CD14-positive monocyte (primary cell): ENCODE measurements around the gene SLC22A23. TPM values are rescaled to one million over a fixed set of nuclear protein-coding genes. Genes with fewer than 3 reads are reported as not detected.

Experiments
- DNase-seq, 3 donors: peaks; one replicate each; pipeline ENCODE4 v3.0.0-alpha.2; 2011 to 2022
- H2AFZ ChIP-seq: 2 replicates; pipeline ENCODE4 v1.6.0; 2012; ENCODE audit warnings: mild to moderate bottlenecking, low read depth, low read length, inconsistent platforms; ENCODE audit not compliant: insufficient read depth, poor library complexity, severe bottlenecking
- H3K27ac ChIP-seq, 2 donors: 1 replicate in 1 of 2; 2 replicates in 1 of 2; pipeline ENCODE4 v1.5.1; 2012 to 2013; ENCODE audit warnings: low read length in 2 of 2, control low read depth in 1 of 2, inconsistent platforms in 1 of 2, low read depth in 1 of 2, mild to moderate bottlenecking in 1 of 2
- H3K27me3 ChIP-seq, 2 donors: one replicate each; pipeline versions ENCODE4 v1.6.0 to v1.6.1; 2011 to 2013; ENCODE audit warnings: low read length in 2 of 2; ENCODE audit not compliant: control insufficient read depth in 2 of 2, insufficient read depth in 2 of 2
- H3K36me3 ChIP-seq, 2 donors: replicated peaks in 1 of 2; 1 replicate in 1 of 2; 2 replicates in 1 of 2; pipeline versions ENCODE4 v1.5.1 to v1.6.1; 2012 to 2013; ENCODE audit warnings: low read length in 2 of 2, control low read depth in 1 of 2, inconsistent platforms in 1 of 2, mild to moderate bottlenecking in 1 of 2; ENCODE audit not compliant: insufficient read depth in 2 of 2, control insufficient read depth in 1 of 2
- H3K4me1 ChIP-seq, 2 donors: 1 replicate in 1 of 2; 2 replicates in 1 of 2; pipeline versions ENCODE4 v1.5.1 to v1.6.1; 2012 to 2013; ENCODE audit warnings: low read length in 2 of 2, control low read depth in 1 of 2, inconsistent platforms in 1 of 2, mild to moderate bottlenecking in 1 of 2, moderate library complexity in 1 of 2; ENCODE audit not compliant: insufficient read depth in 2 of 2, control insufficient read depth in 1 of 2
- H3K4me2 ChIP-seq: replicated peaks from 2 replicates; pipeline ENCODE3; 2012; ENCODE audit warnings: low read length, moderate library complexity, mild to moderate bottlenecking; ENCODE audit not compliant: poor library complexity, severe bottlenecking; ENCODE audit errors: extremely low read depth
- H3K4me3 ChIP-seq, 3 experiments: fragments of 200-600 bp in 1 of 3; sonication (generic) in 1 of 3; replicated peaks in 1 of 3; 1 replicate in 2 of 3; 2 replicates in 1 of 3; pipeline ENCODE4 v1.5.1; 2011 to 2013; ENCODE audit warnings: low read length in 3 of 3, mild to moderate bottlenecking in 3 of 3, control low read depth in 2 of 3, low read depth in 2 of 3, inconsistent platforms in 1 of 3, moderate library complexity in 1 of 3
- H3K79me2 ChIP-seq: 2 replicates; pipeline ENCODE4 v1.6.0; 2012; ENCODE audit warnings: mild to moderate bottlenecking, control low read depth, inconsistent platforms, low read length, moderate library complexity; ENCODE audit not compliant: insufficient read depth
- H3K9ac ChIP-seq: 2 replicates; pipeline ENCODE4 v1.6.0; 2017; ENCODE audit warnings: low read length, mild to moderate bottlenecking; ENCODE audit not compliant: insufficient read depth, poor library complexity, severe bottlenecking
- H3K9me3 ChIP-seq, 2 donors: replicated peaks in 1 of 2; 1 replicate in 1 of 2; 2 replicates in 1 of 2; pipeline versions ENCODE4 v1.5.1 to v1.6.1; 2012 to 2013; ENCODE audit warnings: low read length in 2 of 2, control low read depth in 1 of 2; ENCODE audit not compliant: control insufficient read depth in 1 of 2, insufficient read depth in 1 of 2
- H4K20me1 ChIP-seq: 2 replicates; pipeline ENCODE4 v1.6.0; 2012; ENCODE audit warnings: mild to moderate bottlenecking, low read length, control low read depth, moderate library complexity; ENCODE audit not compliant: insufficient read depth
- H3K27ac Mint-ChIP-seq, 7 donors: one replicate each; pipeline ENCODE4 v1.8.0; 2020; ENCODE audit warnings: mild to moderate bottlenecking in 7 of 7, mixed read lengths in 7 of 7, moderate library complexity in 6 of 7, inconsistent platforms in 2 of 7
- H3K27me3 Mint-ChIP-seq, 3 donors: one replicate each; pipeline ENCODE4 v1.8.0; 2021 to 2022; ENCODE audit warnings: low read depth in 3 of 3, mild to moderate bottlenecking in 3 of 3, mixed read lengths in 3 of 3, moderate library complexity in 3 of 3, inconsistent platforms in 1 of 3
- H3K36me3 Mint-ChIP-seq, 2 donors: one replicate each; pipeline ENCODE4 v1.8.0; 2020; ENCODE audit warnings: mixed read lengths in 2 of 2, inconsistent platforms in 1 of 2, mild to moderate bottlenecking in 1 of 2
- H3K4me1 Mint-ChIP-seq: one replicate; pipeline ENCODE4 v1.8.0; 2020; ENCODE audit warnings: mild to moderate bottlenecking, mixed read lengths
- H3K4me3 Mint-ChIP-seq, 2 donors: one replicate each; pipeline ENCODE4 v1.8.0; 2020; ENCODE audit warnings: mild to moderate bottlenecking in 2 of 2, mixed read lengths in 2 of 2, moderate library complexity in 1 of 2
- H3K9me3 Mint-ChIP-seq, 7 donors: one replicate each; pipeline ENCODE4 v1.8.0; 2020 to 2022; ENCODE audit warnings: mixed read lengths in 7 of 7, mild to moderate bottlenecking in 6 of 7, moderate library complexity in 6 of 7, inconsistent platforms in 2 of 7
- WGBS: methylation state at CpG from one replicate; pipeline ENCODE4 v1.1.5; 2013; ENCODE audit warnings: missing lambda C conversion rate; ENCODE audit not compliant: insufficient coverage; 5-methylcytosine and 5-hydroxymethylcytosine counted together
- intact Hi-C, 2 donors: fragments of 100-400 bp; cut with micrococcal nuclease; formaldehyde crosslinking; loops; one replicate each; pipeline versions ENCODE4 v1.15.0 to v1.15.1; 2023
- polyA plus RNA-seq, 3 donors: library from polyadenylated mRNA; depleted of rRNA in 1 of 3; unstranded in 2 of 3; stranded (reverse) in 1 of 3; fragments of 300-500 nt in 2 of 3; fragments of >200 nt in 1 of 3; fragmentation: Illumina TruSeq in 2 of 3; gene quantifications; 1 replicate in 2 of 3; 2 replicates in 1 of 3; pipeline ENCODE4 v1.2.3, GENCODE V29; 2012 to 2021
- TF ChIP-seq, protein P1 (sequence below): fragments of 200-600 bp; IDR thresholded peaks from one replicate; pipeline ENCODE4 v1.8.0; 2022; ENCODE audit warnings: antibody characterized with exemption, mild to moderate bottlenecking

Gene SLC22A23
- polyA plus RNA-seq, 3 donors = 0.08 TPM; not detected in 2

DNA sequence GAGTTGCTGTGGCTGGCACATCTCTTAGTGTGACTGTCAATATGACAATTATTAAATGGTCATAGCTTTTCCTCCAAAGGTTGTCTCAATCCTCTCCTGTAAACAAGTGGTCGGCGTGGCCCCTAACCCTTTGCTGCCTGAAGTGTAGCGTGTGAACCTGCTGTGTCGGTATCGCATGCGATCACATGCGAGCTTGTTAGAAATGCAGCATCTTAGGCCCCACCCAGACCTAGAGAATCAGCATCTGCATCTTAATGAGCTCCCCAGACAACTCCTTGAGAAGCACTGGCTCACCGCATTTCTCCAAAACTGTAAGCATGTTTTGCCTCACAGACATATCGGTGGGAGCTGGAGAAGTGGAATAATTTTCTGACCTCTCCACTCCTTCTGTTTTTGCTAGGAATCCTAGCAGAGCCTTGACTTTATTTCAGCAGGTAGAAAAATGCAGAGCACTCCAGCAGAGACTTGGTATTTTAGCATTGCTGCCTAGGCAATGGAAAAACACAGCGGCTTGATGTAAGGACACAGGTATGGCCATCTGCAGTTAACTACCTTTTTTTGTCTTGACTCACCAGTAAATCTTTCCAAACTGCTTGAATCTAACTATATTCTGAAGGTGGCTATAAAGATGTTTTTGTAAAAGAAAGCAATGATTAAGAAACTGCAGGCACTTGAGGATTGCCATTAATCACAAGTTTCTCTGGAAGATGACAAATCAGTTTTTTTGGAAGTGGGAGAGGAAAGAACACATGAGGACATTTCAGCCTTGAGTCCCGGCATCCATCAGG, 130.5 kb downstream of the SLC22A23 start:
- Mint-ChIP-seq H3K27me3 (peaks cover 3 to 9% (median 5%) of the 10 kb centered on the region in 3 donors), H3K9me3 (peaks cover 0 to 2% (median 0%) of the 10 kb centered on the region in 7 donors), H3K4me1 (peaks cover 5% of the 10 kb centered on the region), H3K27ac (no peak overlapping the region), H3K4me3 (peak overlapping the region in 1 of 2 donors; percentile 9), H3K36me3 (no peaks in the 10 kb centered on the region)
- Histone ChIP-seq H3K9ac (no peak overlapping the region), H3K27ac (no peak overlapping the region), H3K9me3 (no peaks in the 10 kb centered on the region), H3K79me2 (no peaks in the 10 kb centered on the region), H4K20me1 (no peaks in the 10 kb centered on the region), H2AFZ (no peak overlapping the region), H3K36me3 (no peaks in the 10 kb centered on the region), H3K4me1 (no peaks in the 10 kb centered on the region), H3K27me3 (no peaks in the 10 kb centered on the region), H3K4me3 (no peak overlapping the region), H3K4me2 (no peak overlapping the region)
- no peak for DNase-seq
- TF ChIP-seq, protein P1, sequence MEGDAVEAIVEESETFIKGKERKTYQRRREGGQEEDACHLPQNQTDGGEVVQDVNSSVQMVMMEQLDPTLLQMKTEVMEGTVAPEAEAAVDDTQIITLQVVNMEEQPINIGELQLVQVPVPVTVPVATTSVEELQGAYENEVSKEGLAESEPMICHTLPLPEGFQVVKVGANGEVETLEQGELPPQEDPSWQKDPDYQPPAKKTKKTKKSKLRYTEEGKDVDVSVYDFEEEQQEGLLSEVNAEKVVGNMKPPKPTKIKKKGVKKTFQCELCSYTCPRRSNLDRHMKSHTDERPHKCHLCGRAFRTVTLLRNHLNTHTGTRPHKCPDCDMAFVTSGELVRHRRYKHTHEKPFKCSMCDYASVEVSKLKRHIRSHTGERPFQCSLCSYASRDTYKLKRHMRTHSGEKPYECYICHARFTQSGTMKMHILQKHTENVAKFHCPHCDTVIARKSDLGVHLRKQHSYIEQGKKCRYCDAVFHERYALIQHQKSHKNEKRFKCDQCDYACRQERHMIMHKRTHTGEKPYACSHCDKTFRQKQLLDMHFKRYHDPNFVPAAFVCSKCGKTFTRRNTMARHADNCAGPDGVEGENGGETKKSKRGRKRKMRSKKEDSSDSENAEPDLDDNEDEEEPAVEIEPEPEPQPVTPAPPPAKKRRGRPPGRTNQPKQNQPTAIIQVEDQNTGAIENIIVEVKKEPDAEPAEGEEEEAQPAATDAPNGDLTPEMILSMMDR = no peak
- intact Hi-C loops = no loop called here
- WGBS = 97% methylated on average over 8 of the region's 11 CpGs

DNA sequence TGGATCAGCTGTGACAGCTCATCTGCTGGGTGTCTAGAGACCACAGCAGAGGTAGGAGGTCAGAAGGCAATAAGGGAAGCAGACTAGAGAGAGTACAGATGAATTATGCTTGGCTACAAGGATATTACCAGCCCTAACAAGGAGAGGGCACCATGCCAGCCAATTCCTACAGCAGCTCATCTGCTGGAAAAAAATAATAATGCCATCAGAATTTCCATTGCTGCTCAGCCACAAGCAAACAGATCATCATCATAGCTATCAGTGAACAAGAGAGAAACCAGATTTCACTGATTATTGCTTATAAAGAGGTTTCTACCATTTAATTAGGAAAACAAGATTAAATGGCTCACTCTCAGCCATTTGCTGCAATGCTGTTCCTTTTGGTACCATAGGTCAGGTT, 131.6 kb downstream of the SLC22A23 start:
- H3K9me3 Mint-ChIP-seq = peaks cover 0 to 2% (median 0%) of the 10 kb centered on the region in 7 donors
- Histone ChIP-seq H2AFZ (no peak overlapping the region), H3K4me2 (no peak overlapping the region), H3K27me3 (no peaks in the 10 kb centered on the region), H3K79me2 (no peaks in the 10 kb centered on the region), H3K9ac (no peak overlapping the region), H3K9me3 (no peaks in the 10 kb centered on the region), H3K27ac (no peak overlapping the region), H3K36me3 (no peaks in the 10 kb centered on the region), H4K20me1 (no peaks in the 10 kb centered on the region), H3K4me3 (no peak overlapping the region), H3K4me1 (no peaks in the 10 kb centered on the region)
- TF ChIP-seq, protein P1 = no peak
- peaks cover 0 to 9% (median 5%) of the 10 kb centered on the region in 3 donors for H3K27me3 Mint-ChIP-seq
- H3K4me1 Mint-ChIP-seq = peaks cover 5% of the 10 kb centered on the region
- intact Hi-C loops = no loop called here
- no peak overlapping the region for H3K27ac Mint-ChIP-seq
- no peak overlapping the region for H3K4me3 Mint-ChIP-seq
- DNase-seq = no peak
- H3K36me3 Mint-ChIP-seq = no peaks in the 10 kb centered on the region
